Mammary epithelial cell (primary cell): Measurements from ENCODE around the gene LTF.

Experiments
- CTCF ChIP-seq, 2 donors: IDR thresholded peaks in 1 of 2; conservative IDR thresholded peaks in 1 of 2; 2 replicates each; pipeline ENCODE4 v1.5.1; 2011 to 2012; ENCODE audit warnings: inconsistent platforms in 2 of 2, low read length in 2 of 2, mild to moderate bottlenecking in 2 of 2, control low read depth in 1 of 2, low read depth in 1 of 2; ENCODE audit not compliant: insufficient read depth in 1 of 2; ENCODE audit errors: extremely low read depth in 1 of 2
- EZH2 ChIP-seq: IDR thresholded peaks from 2 replicates; pipeline ENCODE4 v1.6.1; 2012; ENCODE audit warnings: low read length, inconsistent platforms, borderline replicate concordance

GRCh38 chr3:46453526-46454208 lies 11.0 kb downstream of the LTF start:
- TF ChIP-seq CTCF (conservative IDR thresholded peaks at IDR 0.05 in 1 of 2, IDR thresholded peaks at IDR 0.05 in 1 of 2; ENCODE audit: extremely low read depth in 1 of 2, insufficient read depth in 1 of 2, low read depth in 1 of 2, low read length in 2 of 2) (no peak), EZH2 (no peak)
